H9 (cell line): Measurements from ENCODE around the gene GPC1. TPM values are rescaled to one million over a fixed set of nuclear protein-coding genes. Genes with fewer than 3 reads are reported as not detected.

ENCODE experiments used
- DNase-seq: peaks from one replicate; pipeline ENCODE4 v3.0.0-alpha.2; 2017
- H2AFZ ChIP-seq: one replicate; pipeline ENCODE4 v1.6.1; 2013; ENCODE audit warnings: mild to moderate bottlenecking, low read length, control low read depth, moderate library complexity
- H2AK5ac ChIP-seq: 2 replicates; pipeline ENCODE4 v1.6.1; 2013; ENCODE audit warnings: low read length, control low read depth, mixed read lengths; ENCODE audit not compliant: insufficient read length
- H2BK120ac ChIP-seq: one replicate; pipeline ENCODE4 v1.6.1; 2013; ENCODE audit warnings: low read depth, mild to moderate bottlenecking, low read length, control low read depth, inconsistent platforms; ENCODE audit not compliant: poor library complexity, severe bottlenecking
- H2BK12ac ChIP-seq: 2 replicates; pipeline ENCODE4 v1.6.1; 2013; ENCODE audit warnings: low read length, control low read depth, mixed read lengths, low read depth; ENCODE audit not compliant: insufficient read length
- H2BK15ac ChIP-seq: 2 replicates; pipeline ENCODE4 v1.6.1; 2013; ENCODE audit warnings: low read depth, low read length, control low read depth
- H2BK20ac ChIP-seq: one replicate; pipeline ENCODE4 v1.6.1; 2013; ENCODE audit warnings: low read depth, mild to moderate bottlenecking, low read length, control low read depth, inconsistent platforms; ENCODE audit not compliant: poor library complexity, severe bottlenecking
- H2BK5ac ChIP-seq: 2 replicates; pipeline ENCODE4 v1.6.1; 2013; ENCODE audit warnings: low read length, control low read depth, mixed read lengths; ENCODE audit not compliant: insufficient read length
- H3K14ac ChIP-seq: 2 replicates; pipeline ENCODE4 v1.6.1; 2013; ENCODE audit warnings: low read length, control low read depth; ENCODE audit not compliant: insufficient read depth
- H3K18ac ChIP-seq: 2 replicates; pipeline ENCODE4 v1.6.1; 2013; ENCODE audit warnings: low read depth, mild to moderate bottlenecking, mixed read lengths, low read length, control low read depth; ENCODE audit not compliant: insufficient read length
- H3K23ac ChIP-seq: 2 replicates; pipeline ENCODE4 v1.6.1; 2013; ENCODE audit warnings: low read length, control low read depth, mixed read lengths, low read depth; ENCODE audit not compliant: insufficient read length
- H3K23me2 ChIP-seq: 2 replicates; pipeline ENCODE4 v1.6.1; 2013; ENCODE audit warnings: low read depth, mild to moderate bottlenecking, mixed read lengths, low read length, control low read depth; ENCODE audit not compliant: insufficient read length, poor library complexity, severe bottlenecking
- H3K27ac ChIP-seq: 2 replicates; pipeline ENCODE4 v1.5.1; 2013; ENCODE audit warnings: low read length, control low read depth, mixed read lengths, low read depth; ENCODE audit not compliant: insufficient read length
- H3K27me3 ChIP-seq: 2 replicates; pipeline ENCODE4 v1.6.1; 2013; ENCODE audit warnings: low read length, control low read depth, inconsistent platforms; ENCODE audit not compliant: insufficient read depth
- H3K4ac ChIP-seq: 2 replicates; pipeline ENCODE4 v1.6.1; 2013; ENCODE audit warnings: low read depth, mild to moderate bottlenecking, control low read depth, inconsistent platforms, low read length, moderate library complexity
- H3K4me1 ChIP-seq: 2 replicates; pipeline ENCODE4 v1.6.1; 2013; ENCODE audit warnings: low read length, control low read depth, inconsistent platforms; ENCODE audit not compliant: insufficient read depth
- H3K4me2 ChIP-seq: 2 replicates; pipeline ENCODE4 v1.6.1; 2013; ENCODE audit warnings: low read length, control low read depth, mixed read lengths; ENCODE audit not compliant: insufficient read length, insufficient read depth
- H3K56ac ChIP-seq: 2 replicates; pipeline ENCODE4 v1.6.1; 2013; ENCODE audit warnings: low read depth, mild to moderate bottlenecking, mixed read lengths, low read length, control low read depth; ENCODE audit not compliant: insufficient read length
- H3K79me1 ChIP-seq: 2 replicates; pipeline ENCODE4 v1.6.1; 2013; ENCODE audit warnings: low read depth, mild to moderate bottlenecking, moderate library complexity, low read length, control low read depth, inconsistent platforms; ENCODE audit not compliant: insufficient read depth, poor library complexity, severe bottlenecking
- H3K79me2 ChIP-seq: 2 replicates; pipeline ENCODE4 v1.6.1; 2013; ENCODE audit warnings: low read length, control low read depth, inconsistent platforms; ENCODE audit not compliant: insufficient read depth
- H3K9ac ChIP-seq: 2 replicates; pipeline ENCODE4 v1.6.1; 2013; ENCODE audit warnings: low read length, control low read depth, mixed read lengths; ENCODE audit not compliant: insufficient read length; ENCODE audit errors: extremely low read depth
- H3K9me3 ChIP-seq: one replicate; pipeline ENCODE4 v1.6.1; 2013; ENCODE audit warnings: low read depth, low read length, inconsistent platforms; ENCODE audit not compliant: control insufficient read depth
- H3T11ph ChIP-seq: one replicate; pipeline ENCODE4 v1.6.1; 2013; ENCODE audit warnings: mild to moderate bottlenecking, low read length, control low read depth, inconsistent platforms
- H4K20me1 ChIP-seq: one replicate; pipeline ENCODE4 v1.6.1; 2013; ENCODE audit not compliant: control insufficient read depth, insufficient read length, insufficient read depth
- H4K5ac ChIP-seq: 2 replicates; pipeline ENCODE4 v1.6.1; 2013; ENCODE audit warnings: low read depth, mild to moderate bottlenecking, mixed read lengths, low read length, control low read depth; ENCODE audit not compliant: insufficient read length
- H4K8ac ChIP-seq: replicated peaks from 2 replicates; pipeline ENCODE4 v1.6.1; 2013; ENCODE audit warnings: low read length, control low read depth, mixed read lengths, low read depth; ENCODE audit not compliant: insufficient read length
- H4K91ac ChIP-seq: 2 replicates; pipeline ENCODE4 v1.6.1; 2013; ENCODE audit warnings: low read depth, mild to moderate bottlenecking, moderate library complexity, mixed read lengths, low read length, control low read depth; ENCODE audit not compliant: insufficient read length
- H3K27ac Mint-ChIP-seq, 3 experiments: 2 replicates in 2 of 3; 3 replicates in 1 of 3; pipeline ENCODE4 v1.8.0; 2020 to 2021; ENCODE audit warnings: mixed read lengths in 3 of 3, mild to moderate bottlenecking in 1 of 3, moderate library complexity in 1 of 3
- H3K27me3 Mint-ChIP-seq: 2 replicates; pipeline ENCODE4 v1.8.0; 2021; ENCODE audit warnings: low read depth, mild to moderate bottlenecking, moderate library complexity, mixed read lengths
- H3K36me3 Mint-ChIP-seq, 3 experiments: 2 replicates in 2 of 3; 3 replicates in 1 of 3; pipeline ENCODE4 v1.8.0; 2020 to 2021; ENCODE audit warnings: low read depth in 3 of 3, mixed read lengths in 3 of 3; ENCODE audit not compliant: insufficient read depth in 1 of 3
- H3K4me1 Mint-ChIP-seq, 2 experiments: 2 replicates each; pipeline ENCODE4 v1.8.0; 2020; ENCODE audit warnings: mixed read lengths in 2 of 2
- H3K4me3 Mint-ChIP-seq, 2 experiments: 2 replicates in 1 of 2; 3 replicates in 1 of 2; pipeline ENCODE4 v1.8.0; 2020 to 2021; ENCODE audit warnings: mild to moderate bottlenecking in 2 of 2, mixed read lengths in 2 of 2, moderate library complexity in 1 of 2
- H3K9me3 Mint-ChIP-seq, 2 experiments: 2 replicates in 1 of 2; 3 replicates in 1 of 2; pipeline ENCODE4 v1.8.0; 2020; ENCODE audit warnings: mild to moderate bottlenecking in 2 of 2, mixed read lengths in 2 of 2, moderate library complexity in 1 of 2
- CTCF ChIP-seq: fragments of 200-600 bp; sonication (generic); conservative IDR thresholded peaks from 3 replicates; pipeline ENCODE4 v1.8.0; 2021; ENCODE audit warnings: antibody characterized with exemption, mild to moderate bottlenecking
- WGBS: extraction: QIAGEN DNeasy Blood & Tissue Kit; methylation state at CpG from one replicate; pipeline ENCODE4 v1.1.7; 2013; ENCODE audit warnings: missing lambda C conversion rate, low lambda C conversion rate, mixed read lengths; ENCODE audit not compliant: insufficient read length; ENCODE audit errors: extremely low coverage; 5-methylcytosine and 5-hydroxymethylcytosine counted together
- total RNA-seq: library from RNA; stranded (reverse); gene quantifications from 2 replicates; pipeline ENCODE4 v1.2.1, GENCODE V29; 2021

GPC1 gene
- total RNA-seq, 1 experiment from 2014 or later, result 39.4 TPM

- Histone ChIP-seq H2BK12ac (no peak overlapping the region), H3K14ac (no peak overlapping the region), H3K79me1 (no peaks in the 10 kb centered on the region), H2BK5ac (no peak overlapping the region), H3K4me2 (no peak overlapping the region), H3K9me3 (no peaks in the 10 kb centered on the region), H3K79me2 (no peaks in the 10 kb centered on the region), H3T11ph (no peak overlapping the region), H2AFZ (no peak overlapping the region), H3K56ac (no peak overlapping the region), H3K23me2 (no peaks in the 10 kb centered on the region), H3K4me1 (no peaks in the 10 kb centered on the region), H2BK120ac (no peak overlapping the region), H3K27me3 (no peaks in the 10 kb centered on the region), H4K91ac (no peak overlapping the region), H3K18ac (no peak overlapping the region), H2AK5ac (no peak overlapping the region), H3K9ac (no peak overlapping the region), H4K20me1 (no peaks in the 10 kb centered on the region), H2BK20ac (no peak overlapping the region), H3K23ac (no peak overlapping the region), H4K5ac (no peak overlapping the region), H2BK15ac (no peak overlapping the region), H3K27ac (no peak overlapping the region), H3K4ac (no peak overlapping the region), H4K8ac (no peak overlapping the region)
- Mint-ChIP-seq H3K27me3 (peaks cover 4% of the 10 kb centered on the region), H3K27ac (no peak overlapping the region), H3K4me3 (no peak overlapping the region), H3K4me1 (peaks cover 7% of the 10 kb centered on the region in 2 experiments), H3K36me3 (no peaks in the 10 kb centered on the region), H3K9me3 (no peaks in the 10 kb centered on the region; a peak in 1 of 5 replicates)
- WGBS, result no CpG with 5 or more reads among the region's 19 CpGs
- TF ChIP-seq CTCF, result no peak
- DNase-seq, result peak; percentile 34
These were observed 37.4 kb upstream of the GPC1 start for GRCh38 chr2:240397924-240398645.
